Measurements from ENCODE around the gene TMEM187. TPM values are rescaled to one million over a fixed set of nuclear protein-coding genes. Genes with fewer than 3 reads are reported as not detected.

Gene TMEM187
- polyA plus RNA-seq, 1 experiment, result 3.2 TPM

DNA sequence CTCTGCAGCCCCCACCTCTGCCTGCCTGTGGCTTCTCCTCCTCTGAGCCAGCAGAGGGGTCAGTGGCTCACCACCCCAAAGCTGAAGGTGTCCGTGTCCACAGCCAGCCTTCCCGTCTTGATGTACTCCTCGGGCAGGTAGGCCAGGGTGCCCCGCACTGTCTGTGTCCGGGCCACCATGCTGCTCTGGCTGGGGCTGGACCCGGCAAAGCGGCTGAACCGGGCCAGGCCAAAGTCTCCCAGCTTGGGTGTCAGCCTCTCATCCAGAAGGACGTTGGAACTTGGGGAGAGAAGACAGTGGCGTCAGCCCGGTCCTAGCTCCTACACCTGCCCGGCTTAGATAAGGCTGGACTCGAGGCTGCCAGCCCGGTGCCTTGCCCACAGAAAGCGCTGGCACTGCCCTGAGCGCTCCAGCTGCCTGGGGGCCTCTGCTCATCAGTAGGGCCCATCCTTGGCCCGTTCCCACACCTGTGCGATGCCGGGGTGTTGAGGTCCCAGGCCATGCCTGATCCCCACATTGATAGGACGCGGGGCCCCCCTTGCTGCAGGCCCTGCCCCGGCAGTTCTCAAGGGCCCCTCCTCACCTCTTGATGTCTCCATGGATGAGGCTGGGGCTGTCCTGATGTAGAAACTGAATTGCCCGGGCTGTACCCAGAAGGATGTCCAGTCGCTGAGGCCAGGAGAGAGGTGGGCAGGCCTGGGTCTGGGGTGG, 44.0 kb downstream of the TMEM187 start:
- Histone ChIP-seq H3K27ac (ENCODE audit: low read depth, low read length) (no peak overlapping the region), H3K9me3 (ENCODE audit: control insufficient read depth, insufficient read depth, low read length) (no peaks in the 10 kb centered on the region), H3K27me3 (ENCODE audit: control insufficient read depth, insufficient read depth, low read length) (no peaks in the 10 kb centered on the region), H3K4me3 (ENCODE audit: low read depth, low read length) (no peak overlapping the region)
- ChIA-PET CTCF (no interaction called here), POLR2A (no interaction called here)
- DNase-seq (ENCODE audit: low read depth, low spot score), result no peak
- TF ChIP-seq, protein P1, sequence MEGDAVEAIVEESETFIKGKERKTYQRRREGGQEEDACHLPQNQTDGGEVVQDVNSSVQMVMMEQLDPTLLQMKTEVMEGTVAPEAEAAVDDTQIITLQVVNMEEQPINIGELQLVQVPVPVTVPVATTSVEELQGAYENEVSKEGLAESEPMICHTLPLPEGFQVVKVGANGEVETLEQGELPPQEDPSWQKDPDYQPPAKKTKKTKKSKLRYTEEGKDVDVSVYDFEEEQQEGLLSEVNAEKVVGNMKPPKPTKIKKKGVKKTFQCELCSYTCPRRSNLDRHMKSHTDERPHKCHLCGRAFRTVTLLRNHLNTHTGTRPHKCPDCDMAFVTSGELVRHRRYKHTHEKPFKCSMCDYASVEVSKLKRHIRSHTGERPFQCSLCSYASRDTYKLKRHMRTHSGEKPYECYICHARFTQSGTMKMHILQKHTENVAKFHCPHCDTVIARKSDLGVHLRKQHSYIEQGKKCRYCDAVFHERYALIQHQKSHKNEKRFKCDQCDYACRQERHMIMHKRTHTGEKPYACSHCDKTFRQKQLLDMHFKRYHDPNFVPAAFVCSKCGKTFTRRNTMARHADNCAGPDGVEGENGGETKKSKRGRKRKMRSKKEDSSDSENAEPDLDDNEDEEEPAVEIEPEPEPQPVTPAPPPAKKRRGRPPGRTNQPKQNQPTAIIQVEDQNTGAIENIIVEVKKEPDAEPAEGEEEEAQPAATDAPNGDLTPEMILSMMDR (IDR thresholded peaks at IDR 0.05; ENCODE audit: low read depth, low read length), result no peak

DNA sequence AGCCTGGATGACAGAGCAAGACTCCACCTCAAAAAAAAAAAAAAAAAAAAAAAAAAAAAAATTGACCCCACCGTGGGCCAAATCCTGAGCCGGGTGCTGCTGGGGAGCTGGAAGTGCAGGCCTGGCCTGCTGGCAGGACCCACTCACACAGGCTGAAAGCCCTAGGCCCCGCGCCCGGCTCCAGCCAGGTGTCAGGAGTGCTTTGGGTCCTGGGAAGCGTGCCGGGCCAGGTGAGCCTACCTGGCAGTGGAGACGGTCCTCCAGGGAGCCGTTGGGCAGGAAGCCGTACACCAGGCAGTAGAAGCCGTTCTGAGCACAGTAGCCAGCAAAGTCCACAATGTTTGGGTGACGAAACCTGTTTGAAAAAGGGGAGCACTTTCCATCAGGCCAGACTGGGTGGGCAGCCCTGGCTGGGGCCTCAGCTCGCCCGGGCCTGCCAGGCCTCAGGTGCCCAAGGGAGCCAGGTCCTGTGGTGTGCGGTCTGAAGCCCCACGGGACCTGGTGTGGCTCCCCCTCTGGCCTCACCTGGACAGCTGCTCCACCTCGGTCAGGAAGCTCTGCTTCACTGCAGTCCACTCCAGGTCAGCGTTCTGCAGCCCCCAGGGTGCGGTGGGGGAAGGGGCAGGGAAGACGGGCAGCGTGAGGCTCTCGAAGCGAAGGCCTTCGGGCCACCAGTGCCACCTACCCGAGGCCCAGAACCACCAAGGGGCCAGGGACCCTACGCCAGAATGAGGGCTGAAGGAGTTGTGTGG, 45.4 kb downstream of the TMEM187 start:
- peak overlapping the region; percentile 63 for H3K4me3 ChIP-seq (ENCODE audit: low read depth, low read length)
- TF ChIP-seq, protein P1 (IDR thresholded peaks at IDR 0.05; ENCODE audit: low read depth, low read length), result no peak
- CTCF ChIA-PET, result no interaction called here
- H3K27me3 ChIP-seq (ENCODE audit: control insufficient read depth, insufficient read depth, low read length), result no peaks in the 10 kb centered on the region
- POLR2A ChIA-PET, result no interaction called here
- no peak for DNase-seq (ENCODE audit: low read depth, low spot score)
- H3K9me3 ChIP-seq (ENCODE audit: control insufficient read depth, insufficient read depth, low read length), result no peaks in the 10 kb centered on the region
- no peak overlapping the region for H3K27ac ChIP-seq (ENCODE audit: low read depth, low read length)

DNA sequence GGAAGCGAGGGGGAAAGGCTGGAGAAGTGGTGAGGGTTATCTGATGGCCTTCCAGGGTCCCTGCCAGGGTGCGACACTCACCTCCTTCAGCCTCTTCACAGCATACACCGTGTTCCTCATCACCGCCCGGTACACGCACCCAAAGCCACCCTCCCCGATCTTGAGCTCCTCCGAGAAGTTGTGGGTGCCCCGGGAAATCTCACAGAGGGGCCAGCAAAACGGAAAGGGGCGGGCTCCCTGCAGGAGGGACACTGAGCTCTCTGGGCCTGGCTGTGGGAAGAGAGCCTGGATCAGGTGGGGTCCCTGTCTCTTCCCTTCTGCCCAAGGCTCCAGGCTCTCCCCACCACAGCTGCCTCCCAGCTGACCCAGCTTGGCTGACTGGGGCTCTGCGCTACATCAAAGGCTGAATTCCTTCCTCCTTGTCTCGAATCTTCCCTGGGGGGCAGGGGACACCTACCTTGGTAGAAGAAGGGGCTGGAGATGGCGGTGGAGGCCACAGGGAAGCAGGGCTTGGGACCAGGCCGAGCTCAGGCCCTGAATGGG, 46.0 kb downstream of the TMEM187 start:
- H3K27me3 ChIP-seq (ENCODE audit: control insufficient read depth, insufficient read depth, low read length), result no peaks in the 10 kb centered on the region
- no peak for DNase-seq (ENCODE audit: low read depth, low spot score)
- TF ChIP-seq, protein P1 (IDR thresholded peaks at IDR 0.05; ENCODE audit: low read depth, low read length), result no peak
- ChIA-PET CTCF (no interaction called here), POLR2A (interaction anchor here (0.8 kb wide), 1 partner anchor 22 kb away, joined by 4 read pairs; no protein-coding TSS in a partner anchor)
- peak overlapping the region; percentile 63 for H3K4me3 ChIP-seq (ENCODE audit: low read depth, low read length)
- H3K27ac ChIP-seq (ENCODE audit: low read depth, low read length), result no peak overlapping the region
- H3K9me3 ChIP-seq (ENCODE audit: control insufficient read depth, insufficient read depth, low read length), result no peaks in the 10 kb centered on the region

DNA sequence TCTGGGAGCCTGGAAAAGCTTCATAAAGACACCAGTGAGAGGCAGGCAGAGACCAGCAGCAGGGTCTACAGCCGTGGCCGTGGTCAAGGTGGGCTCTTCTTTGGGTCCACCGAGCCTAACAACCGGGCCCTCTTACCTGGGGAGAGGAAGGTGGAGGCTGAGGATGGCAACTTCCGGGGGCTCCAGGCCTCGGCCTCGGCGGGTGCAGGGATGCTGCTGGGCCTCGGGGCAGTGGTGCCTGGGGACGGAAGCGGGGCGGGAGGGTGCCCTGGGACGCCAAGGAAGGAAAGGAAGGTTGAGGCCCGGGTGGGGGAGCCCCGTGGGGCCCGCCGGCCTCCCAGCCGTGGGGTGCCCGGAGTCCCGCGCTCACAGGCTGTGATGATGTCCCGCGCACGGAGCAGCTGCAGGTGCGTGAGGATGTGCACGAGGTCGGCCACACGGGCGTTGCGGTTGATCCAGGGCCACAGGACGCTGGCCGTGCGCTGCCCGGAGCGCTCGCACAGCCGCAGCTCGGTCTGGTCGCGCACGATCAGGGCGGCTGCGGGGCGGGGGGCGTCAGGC, 46.6 kb downstream of the TMEM187 start:
- Histone ChIP-seq H3K9me3 (ENCODE audit: control insufficient read depth, insufficient read depth, low read length) (no peaks in the 10 kb centered on the region), H3K27ac (ENCODE audit: low read depth, low read length) (no peak overlapping the region), H3K4me3 (ENCODE audit: low read depth, low read length) (peak overlapping the region; percentile 63), H3K27me3 (ENCODE audit: control insufficient read depth, insufficient read depth, low read length) (no peaks in the 10 kb centered on the region)
- ChIA-PET POLR2A (interaction anchor here (0.8 kb wide), 1 partner anchor 21 kb away, joined by 4 read pairs; no protein-coding TSS in a partner anchor), CTCF (no interaction called here)
- TF ChIP-seq, protein P1 (IDR thresholded peaks at IDR 0.05; ENCODE audit: low read depth, low read length), result no peak
- no peak for DNase-seq (ENCODE audit: low read depth, low spot score)
